GM13976 (cell line): ENCODE measurements around the gene PGR.

ENCODE experiments used
- DNase-seq: peaks from one replicate; pipeline ENCODE4 v3.0.0; 2012; ENCODE audit warnings: low spot score
- in situ Hi-C: fragments of 300-500 bp; cut with MboI; formaldehyde crosslinking; loops from one replicate; pipeline ENCODE4 v1.12.0; 2022; ENCODE audit warnings: low sequenced_read_pairs, mixed read lengths, inconsistent platforms; ENCODE audit not compliant: unreplicated experiment
- TF ChIP-seq, protein P1 (sequence below): IDR thresholded peaks from 2 replicates; pipeline ENCODE4 v1.5.1; 2012; ENCODE audit warnings: borderline replicate concordance, mild to moderate bottlenecking; ENCODE audit not compliant: insufficient read depth; ENCODE audit errors: extremely low read depth, missing control alignments, control extremely low read depth

The PGR gene

DNA sequence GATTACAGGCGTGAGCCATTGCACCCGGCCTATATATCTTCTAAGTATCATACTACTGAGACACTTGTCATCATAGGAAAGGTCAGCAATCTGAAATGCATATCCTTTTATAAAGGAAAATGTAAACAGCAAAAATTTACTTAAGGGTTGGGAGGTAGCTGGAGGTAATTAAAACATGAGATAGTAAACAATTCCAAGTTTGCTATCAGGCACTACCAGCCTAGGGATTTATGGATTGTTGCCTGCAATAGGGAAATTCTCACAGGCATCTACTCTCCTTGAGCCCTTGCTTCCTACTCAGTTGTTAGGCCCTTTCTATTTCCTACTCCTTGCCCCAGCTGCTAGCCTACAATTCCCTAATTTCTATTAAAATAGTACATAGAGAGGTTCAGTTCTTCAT lies 16.1 kb downstream of the PGR start:
- in situ Hi-C loops = no loop called here
- DNase-seq = no peak
- TF ChIP-seq, protein P1, sequence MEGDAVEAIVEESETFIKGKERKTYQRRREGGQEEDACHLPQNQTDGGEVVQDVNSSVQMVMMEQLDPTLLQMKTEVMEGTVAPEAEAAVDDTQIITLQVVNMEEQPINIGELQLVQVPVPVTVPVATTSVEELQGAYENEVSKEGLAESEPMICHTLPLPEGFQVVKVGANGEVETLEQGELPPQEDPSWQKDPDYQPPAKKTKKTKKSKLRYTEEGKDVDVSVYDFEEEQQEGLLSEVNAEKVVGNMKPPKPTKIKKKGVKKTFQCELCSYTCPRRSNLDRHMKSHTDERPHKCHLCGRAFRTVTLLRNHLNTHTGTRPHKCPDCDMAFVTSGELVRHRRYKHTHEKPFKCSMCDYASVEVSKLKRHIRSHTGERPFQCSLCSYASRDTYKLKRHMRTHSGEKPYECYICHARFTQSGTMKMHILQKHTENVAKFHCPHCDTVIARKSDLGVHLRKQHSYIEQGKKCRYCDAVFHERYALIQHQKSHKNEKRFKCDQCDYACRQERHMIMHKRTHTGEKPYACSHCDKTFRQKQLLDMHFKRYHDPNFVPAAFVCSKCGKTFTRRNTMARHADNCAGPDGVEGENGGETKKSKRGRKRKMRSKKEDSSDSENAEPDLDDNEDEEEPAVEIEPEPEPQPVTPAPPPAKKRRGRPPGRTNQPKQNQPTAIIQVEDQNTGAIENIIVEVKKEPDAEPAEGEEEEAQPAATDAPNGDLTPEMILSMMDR = no peak

DNA sequence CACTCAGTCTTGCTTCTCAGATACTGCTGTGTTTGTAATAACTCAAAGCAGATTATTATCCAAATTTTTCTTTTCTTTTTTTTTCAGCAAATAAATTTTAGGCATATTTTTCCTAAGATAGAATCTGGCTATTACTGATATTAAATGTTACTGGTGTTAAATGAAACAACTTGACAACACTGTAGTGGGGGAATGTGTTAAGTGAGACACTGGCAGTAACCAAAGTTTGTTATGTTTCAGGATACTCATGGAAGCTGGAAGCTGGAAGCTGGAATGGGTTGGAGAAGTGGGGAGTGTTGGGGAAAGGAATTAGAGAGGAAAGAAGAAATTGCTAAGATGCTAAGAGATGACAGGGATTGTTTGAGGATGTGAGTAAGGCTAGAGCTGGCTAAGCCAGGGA lies 24.9 kb downstream of the PGR start:
- in situ Hi-C loops = no loop called here

GRCh38 chr11:101103433-101103832 lies 26.2 kb downstream of the PGR start:
- DNase-seq = no peak
- TF ChIP-seq, protein P1 = no peak
- in situ Hi-C loops = no loop called here

More for the DNA sequence above, 24.9 kb downstream of the PGR start:
- no peak for DNase-seq
- TF ChIP-seq, protein P1 = no peak

DNA sequence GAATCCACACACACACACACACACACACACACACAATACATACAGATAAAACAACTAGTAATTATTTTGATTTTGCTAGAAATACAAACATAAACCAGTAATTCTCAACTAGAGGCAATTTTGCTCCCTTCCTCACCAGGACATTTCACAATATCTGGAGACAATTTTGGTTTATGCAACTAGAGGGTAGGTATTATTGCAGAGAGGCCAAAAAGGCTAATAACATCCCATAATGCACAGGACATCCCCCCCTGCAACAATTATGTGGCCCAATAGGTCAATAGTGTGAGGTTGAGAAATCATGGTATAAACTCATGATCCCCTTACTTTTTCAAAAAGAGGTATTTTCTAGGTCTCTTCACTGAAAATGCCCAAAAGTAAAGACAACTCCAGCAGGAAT lies 29.0 kb downstream of the PGR start:
- in situ Hi-C loops = no loop called here
- TF ChIP-seq, protein P1 = no peak
- no peak for DNase-seq

DNA sequence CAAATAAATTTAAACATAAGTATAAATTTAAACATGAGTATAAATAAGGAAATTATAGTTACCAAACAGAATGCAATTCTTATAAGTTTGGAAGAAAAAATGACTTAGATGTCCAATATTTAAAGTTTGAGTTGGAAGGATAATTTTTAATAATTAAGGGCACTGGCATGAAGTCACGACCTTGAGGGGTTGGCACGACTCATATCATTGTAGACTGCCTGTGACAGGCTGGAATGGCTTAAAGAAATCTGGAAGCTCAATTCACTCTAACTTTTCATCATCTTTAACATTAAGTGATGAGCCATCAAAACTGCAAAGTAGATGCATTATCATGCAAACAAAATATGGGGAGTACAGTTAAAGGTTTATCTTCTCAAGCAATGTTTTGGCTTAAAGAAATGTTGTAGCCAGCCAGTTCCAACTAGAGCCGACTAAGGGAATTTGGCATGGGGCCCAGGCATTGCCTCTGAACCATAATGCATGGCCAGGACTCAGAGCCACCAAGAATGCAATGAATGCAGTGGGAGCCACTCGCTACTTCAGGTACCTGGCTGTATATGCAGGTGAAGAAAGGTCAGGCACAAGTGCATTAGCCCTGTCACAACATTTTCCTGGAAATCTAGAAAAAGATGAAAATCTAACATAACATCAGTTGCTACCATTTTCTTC lies 33.4 kb downstream of the PGR start:
- TF ChIP-seq, protein P1 = no peak
- in situ Hi-C loops = no loop called here
- DNase-seq = no peak

DNA sequence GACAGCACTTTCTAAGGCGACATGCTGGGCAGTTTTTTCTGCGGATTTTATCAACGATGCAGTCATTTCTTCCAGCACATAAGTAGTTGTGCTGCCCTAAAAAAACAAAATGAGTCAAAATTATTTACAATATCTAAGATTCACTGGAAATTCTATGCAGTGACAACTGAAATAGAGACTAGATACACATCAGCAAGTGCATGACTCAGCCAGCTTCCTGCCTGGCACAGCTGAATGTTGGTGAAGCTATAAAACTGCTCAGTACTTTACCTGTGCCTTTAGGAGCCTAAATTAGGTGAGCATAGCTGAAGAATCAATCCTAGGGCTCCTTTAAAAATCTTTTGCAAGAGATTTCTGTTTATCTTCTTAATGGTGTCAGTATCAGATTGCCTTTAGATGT lies 37.8 kb downstream of the PGR start:
- DNase-seq = no peak
- TF ChIP-seq, protein P1 = no peak
- in situ Hi-C loops = no loop called here
